Activated CD4-positive, alpha-beta T cell treated with anti-CD3 and anti-CD28 coated beads for 36 hours (primary cell): ENCODE results near the gene GUF1. TPM values are rescaled to one million over a fixed set of nuclear protein-coding genes. Genes with fewer than 3 reads are reported as not detected.
"Not testable (repeated sequence)": the region's sequence is repeated elsewhere in the genome, so short reads cannot be mapped to it uniquely, and the experiment has no call there.

ENCODE experiments used
- ATAC-seq: fragments of 200-7000 bp; cut with Tn5 transposase; one replicate; pipeline ENCODE4 v1.10.0; 2021; ENCODE audit warnings: mild to moderate bottlenecking, moderate library complexity
- CTCF ChIA-PET: fragments of 350-600 bp; sonication (Branson Sonifier 250); formaldehyde crosslinking; loops from one replicate; lab custom pipeline; 2021; ENCODE audit warnings: antibody characterized with exemption; lab: Charles Lee
- POLR2A ChIA-PET: fragments of 350-600 bp; sonication (Branson Sonifier 250); formaldehyde crosslinking; loops from one replicate; lab custom pipeline; 2021; ENCODE audit warnings: antibody characterized with exemption, inconsistent platforms; lab: Charles Lee
- DNase-seq: peaks from one replicate; pipeline ENCODE4 v3.0.0-alpha.2; 2020
- H3K27ac Mint-ChIP-seq: one replicate; pipeline ENCODE4 v1.8.0; 2021; ENCODE audit warnings: mixed read lengths
- H3K27me3 Mint-ChIP-seq: one replicate; pipeline ENCODE4 v1.8.0; 2021; ENCODE audit warnings: mixed read lengths
- H3K36me3 Mint-ChIP-seq: one replicate; pipeline ENCODE4 v1.8.0; 2021; ENCODE audit warnings: low read depth, mixed read lengths
- H3K4me1 Mint-ChIP-seq: one replicate; pipeline ENCODE4 v1.8.0; 2021; ENCODE audit warnings: mixed read lengths
- H3K4me3 Mint-ChIP-seq: one replicate; pipeline ENCODE4 v1.8.0; 2021; ENCODE audit warnings: mild to moderate bottlenecking, moderate library complexity, mixed read lengths
- H3K9me3 Mint-ChIP-seq: one replicate; pipeline ENCODE4 v1.8.0; 2021; ENCODE audit warnings: low read depth, mixed read lengths
- intact Hi-C, 2 experiments: fragments of 100-400 bp; cut with DNase I in 1 of 2; cut with micrococcal nuclease in 1 of 2; formaldehyde crosslinking; loops; one replicate each; pipeline versions ENCODE4 v1.14.2 to v1.15.1; 2022 to 2024; cut with DNase I, micrococcal nuclease
- total RNA-seq, 2 experiments: library from RNA; stranded (reverse); gene quantifications; one replicate each; pipeline ENCODE4 v1.2.3, GENCODE V29; 2021

The GUF1 gene
- total RNA-seq, 2 experiments from 2014 or later = 38.3 to 46.7 TPM

DNA sequence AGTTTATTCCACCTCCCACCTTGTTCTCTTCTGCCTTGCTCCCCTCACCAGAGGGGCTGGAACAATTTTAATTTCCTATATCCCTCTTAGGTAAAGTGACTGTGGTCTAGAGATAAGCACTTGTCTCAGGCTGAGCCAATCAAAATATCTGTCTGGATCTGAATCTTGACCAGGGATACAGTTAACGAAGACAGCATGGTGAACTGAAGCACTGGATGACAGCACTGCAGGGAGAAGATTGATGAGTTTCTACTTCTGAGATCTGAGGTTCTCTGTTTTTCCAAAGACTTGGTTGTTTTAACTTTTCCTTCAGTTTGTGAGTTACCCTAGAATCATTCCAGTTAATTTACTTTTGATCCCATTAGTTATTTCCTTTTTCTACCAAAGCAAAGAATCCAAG, 34.9 kb downstream of the GUF1 start:
- ATAC-seq (no peak), DNase-seq (no peak)
- ChIA-PET POLR2A (no interaction called here), CTCF (no interaction called here)
- no peak overlapping the region for H3K27ac Mint-ChIP-seq
- no peaks in the 10 kb centered on the region for H3K27me3 Mint-ChIP-seq
- no peak overlapping the region for H3K4me3 Mint-ChIP-seq
- H3K36me3 Mint-ChIP-seq = peaks cover 11% of the 10 kb centered on the region
- intact Hi-C loops = no loop called here
- no peaks in the 10 kb centered on the region for H3K9me3 Mint-ChIP-seq
- H3K4me1 Mint-ChIP-seq = peaks cover 3% of the 10 kb centered on the region

DNA sequence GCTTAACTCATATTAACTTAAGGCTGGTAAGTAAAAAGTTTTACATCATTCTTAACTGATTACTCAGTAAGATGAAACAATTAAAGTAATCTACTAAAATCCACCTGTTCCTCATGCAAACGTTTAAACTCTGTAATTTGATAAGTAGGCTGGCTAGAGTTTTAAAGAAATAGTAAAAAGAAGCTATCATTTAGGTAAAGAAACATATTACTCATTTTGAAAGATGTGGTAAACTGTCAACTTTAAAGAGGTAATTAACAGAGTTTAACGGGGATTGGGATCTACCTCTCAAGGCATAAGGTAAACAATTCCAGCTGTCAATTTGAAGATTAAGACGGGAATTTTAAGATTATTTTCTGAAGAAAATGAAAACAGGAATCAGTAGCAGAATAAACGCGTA, 38.4 kb downstream of the GUF1 start:
- Mint-ChIP-seq H3K4me3 (no peak overlapping the region), H3K36me3 (peaks cover 15% of the 10 kb centered on the region), H3K27me3 (no peaks in the 10 kb centered on the region), H3K4me1 (peaks cover 26% of the 10 kb centered on the region), H3K27ac (no peak overlapping the region), H3K9me3 (no peaks in the 10 kb centered on the region)
- ATAC-seq = no peak
- intact Hi-C loops = no loop called here
- CTCF ChIA-PET = no interaction called here
- DNase-seq = no peak
- POLR2A ChIA-PET = no interaction called here

DNA sequence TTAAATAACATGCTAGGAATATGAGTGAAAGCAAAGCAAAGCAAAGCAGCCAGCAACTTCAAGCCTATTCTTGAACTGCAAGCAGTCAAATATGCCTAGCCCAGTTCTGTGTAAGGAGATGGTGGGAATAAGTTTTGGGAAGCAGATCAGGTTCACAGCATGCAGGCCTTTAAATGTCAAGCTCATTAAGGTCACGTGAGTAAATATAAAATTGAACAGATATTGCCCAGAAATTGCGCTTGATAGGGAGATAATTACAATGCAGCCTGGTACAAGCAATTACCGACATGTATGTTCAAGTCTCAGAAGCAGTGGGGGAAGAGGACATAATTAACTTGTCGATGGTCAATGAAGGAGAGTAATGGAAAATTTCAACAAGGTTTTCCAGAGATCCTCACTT, 42.2 kb downstream of the GUF1 start:
- Mint-ChIP-seq H3K4me3 (no peak overlapping the region), H3K27ac (no peak overlapping the region), H3K27me3 (no peaks in the 10 kb centered on the region), H3K9me3 (no peaks in the 10 kb centered on the region), H3K4me1 (peaks cover 47% of the 10 kb centered on the region), H3K36me3 (peaks cover 13% of the 10 kb centered on the region)
- ChIA-PET CTCF (interaction anchor here (0.6 kb wide), 1 partner anchor 208 kb away, joined by 3 read pairs; no protein-coding TSS in a partner anchor), POLR2A (no interaction called here)
- intact Hi-C loops = no loop called here
- DNase-seq (no peak), ATAC-seq (no peak)

DNA sequence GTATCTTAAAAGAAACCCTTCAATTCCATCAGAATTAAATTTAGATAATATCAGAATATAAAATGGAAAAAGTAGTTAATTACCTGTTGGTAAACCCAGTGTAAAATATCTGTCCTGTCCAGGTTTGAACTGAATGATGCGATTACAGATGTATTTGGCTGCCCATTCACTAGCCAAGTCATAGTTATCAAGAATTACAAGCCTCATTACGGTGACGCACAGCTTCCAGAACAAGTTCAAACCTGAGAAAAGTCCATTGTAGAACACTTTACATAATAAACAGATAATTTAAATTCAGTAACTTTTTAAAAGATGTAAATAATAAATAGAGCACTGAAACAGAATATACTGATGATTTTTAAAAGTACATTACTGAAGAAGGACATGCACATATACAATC, 43.8 kb downstream of the GUF1 start:
- Mint-ChIP-seq H3K9me3 (no peaks in the 10 kb centered on the region), H3K27me3 (no peaks in the 10 kb centered on the region), H3K4me3 (no peak overlapping the region), H3K27ac (no peak overlapping the region), H3K4me1 (peaks cover 50% of the 10 kb centered on the region), H3K36me3 (peaks cover 13% of the 10 kb centered on the region)
- CTCF ChIA-PET = no interaction called here
- DNase-seq (no peak), ATAC-seq (no peak)
- intact Hi-C loops = no loop called here
- POLR2A ChIA-PET = no interaction called here

DNA sequence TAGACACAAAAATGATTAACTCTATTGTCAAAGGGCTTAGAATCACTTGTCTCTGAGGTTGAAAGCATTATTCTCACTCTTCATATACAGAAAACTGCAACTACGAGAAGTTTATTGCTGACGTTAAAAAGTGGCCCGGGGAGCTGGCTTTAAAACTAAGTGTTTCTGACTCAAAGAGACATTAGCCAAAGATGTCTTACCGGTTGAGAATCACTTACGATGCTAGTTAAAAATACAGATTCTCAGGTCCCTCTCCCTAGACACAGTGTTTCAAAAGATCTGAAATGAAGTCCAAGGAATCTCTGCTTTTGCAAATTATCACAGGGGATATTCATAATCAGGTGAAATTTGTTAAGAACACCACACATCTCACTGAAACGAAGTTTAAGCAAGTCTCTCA, 46.9 kb downstream of the GUF1 start:
- no peaks in the 10 kb centered on the region for H3K9me3 Mint-ChIP-seq
- intact Hi-C loops = loop anchor here in 1 of 2 experiments (2.0 kb wide), 1 partner anchor 18 kb away; no protein-coding TSS in a partner anchor
- POLR2A ChIA-PET = interaction anchor here (1.9 kb wide), 1 partner anchor 47 kb away, joined by 7 read pairs; the partner anchor contains the start of gene GUF1
- no peaks in the 10 kb centered on the region for H3K27me3 Mint-ChIP-seq
- peaks cover 42% of the 10 kb centered on the region for H3K4me1 Mint-ChIP-seq
- H3K27ac Mint-ChIP-seq = peak overlapping the region; percentile 89
- H3K4me3 Mint-ChIP-seq = peak overlapping the region; percentile 88
- ATAC-seq = no peak
- DNase-seq = no peak
- CTCF ChIA-PET = no interaction called here
- H3K36me3 Mint-ChIP-seq = peaks cover 13% of the 10 kb centered on the region

DNA sequence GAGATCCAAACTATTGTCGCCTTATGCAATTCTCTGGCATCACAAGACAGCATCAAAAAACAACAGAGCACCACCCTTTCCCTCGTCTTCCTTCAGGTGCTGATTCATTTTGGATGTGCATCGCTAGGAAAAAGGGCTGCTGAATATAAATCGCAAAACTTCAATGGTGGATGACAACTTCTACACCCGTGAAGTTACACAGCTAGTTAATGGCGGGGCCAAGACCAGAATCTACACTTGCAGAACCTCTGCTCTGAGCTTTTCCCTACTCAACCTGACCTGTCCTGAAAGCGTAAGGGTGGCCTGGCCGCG, 47.5 kb downstream of the GUF1 start:
- Mint-ChIP-seq H3K9me3 (no peaks in the 10 kb centered on the region), H3K4me1 (peaks cover 40% of the 10 kb centered on the region), H3K36me3 (peaks cover 8% of the 10 kb centered on the region), H3K27me3 (no peaks in the 10 kb centered on the region), H3K4me3 (peak overlapping the region; percentile 88), H3K27ac (peak overlapping the region; percentile 89)
- intact Hi-C loops = loop anchor here (1.0 to 2.0 kb wide), 3 partner anchors 19 to 47 kb away; partner anchors contain the start of gene GUF1 (in 2 of the 2)
- ATAC-seq (no peak), DNase-seq (no peak)
- POLR2A ChIA-PET = interaction anchor here (1.9 kb wide), 1 partner anchor 47 kb away, joined by 7 read pairs; the partner anchor contains the start of gene GUF1
- CTCF ChIA-PET = no interaction called here

DNA sequence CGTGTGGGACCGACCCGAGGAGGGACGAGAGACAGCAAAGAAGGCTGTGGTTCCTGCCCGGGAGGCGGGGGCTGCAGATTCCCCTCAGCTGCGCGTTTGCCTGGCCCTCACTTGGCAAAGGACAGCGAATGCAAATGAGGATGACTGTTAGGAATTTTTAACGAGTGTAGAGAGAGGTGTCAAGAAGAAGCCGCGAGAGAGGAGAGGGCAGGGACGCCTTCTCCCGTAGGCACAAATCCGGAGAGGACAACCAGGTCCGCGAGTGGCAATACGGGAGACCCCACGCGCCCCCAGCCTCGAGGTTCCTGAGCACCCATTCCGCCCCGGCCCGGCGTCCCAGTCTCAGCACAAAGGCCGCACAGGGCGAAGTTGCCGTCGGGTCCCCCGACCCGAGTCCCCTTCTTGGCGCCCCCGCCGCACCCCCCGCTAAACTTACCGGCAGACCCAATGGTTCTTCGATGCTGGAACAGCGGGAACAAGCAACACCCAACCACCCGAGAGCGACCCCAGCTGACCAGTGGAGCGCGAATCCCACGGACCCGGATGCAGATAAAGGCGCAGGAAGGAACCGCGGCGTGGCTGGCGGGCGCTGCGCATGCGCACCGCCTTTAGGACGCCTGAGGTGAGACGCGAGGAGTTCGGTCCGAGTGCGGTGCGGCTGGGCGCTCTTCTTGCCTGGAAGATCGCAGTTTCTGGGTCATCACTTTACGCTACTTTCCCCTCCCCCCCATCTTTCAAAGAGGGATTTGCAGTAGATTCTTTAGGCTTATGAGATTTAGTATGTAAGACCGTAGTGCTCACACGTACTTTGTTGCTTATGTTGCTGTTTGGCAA, 48.0 kb downstream of the GUF1 start, which contains the start of gene GNPDA2:
GNPDA2 (minus strand) TSS at position 519 of the 834 bp plus-strand sequence. CDS start 4,349 bp downstream, outside the sequence.
- Mint-ChIP-seq H3K27ac (peak within 1 kb of the TSS; percentile 89), H3K4me1 (peaks cover 35% of the 10 kb centered on the region), H3K9me3 (no peaks in the 10 kb centered on the region), H3K27me3 (no peaks in the 10 kb centered on the region), H3K4me3 (peak within 1 kb of the TSS; percentile 88), H3K36me3 (peaks cover 3% of the 10 kb centered on the region)
- DNase-seq = peak; percentile 89
- intact Hi-C loops = loop anchor here (1.0 to 2.0 kb wide), 2 partner anchors 47 to 48 kb away; partner anchors contain the start of gene GUF1 (in 2 of the 2)
- ATAC-seq = peak; percentile 94
- CTCF ChIA-PET = interaction anchor here (0.6 kb wide), 1 partner anchor 245 kb away, joined by 4 read pairs; no protein-coding TSS in a partner anchor
- POLR2A ChIA-PET = interaction anchor here (0.6 to 1.9 kb wide), 4 partner anchors 24 to 699 kb away, joined by 3 to 7 read pairs (median 3); partner anchors contain the start of gene GUF1

DNA sequence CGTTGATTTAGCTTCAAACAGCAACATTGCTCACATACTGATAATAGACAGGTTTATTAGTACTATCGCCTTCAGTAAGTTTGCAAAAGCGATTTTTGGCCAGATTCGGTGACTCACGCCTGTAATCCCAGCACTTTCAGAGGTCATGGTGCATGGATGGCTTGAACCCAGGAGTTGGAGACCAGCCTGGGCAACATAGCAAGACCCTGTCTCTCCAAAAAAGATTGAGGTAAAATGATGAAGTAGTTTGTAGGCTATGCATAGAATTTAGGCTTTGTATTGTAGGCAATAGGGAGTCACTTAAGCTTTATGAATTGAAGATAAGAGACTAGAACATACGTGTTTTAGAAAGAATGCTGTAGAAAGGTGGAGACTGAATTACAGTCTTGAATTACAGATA, 49.3 kb downstream of the GUF1 start:
- POLR2A ChIA-PET = interaction anchor here (1.0 kb wide), 1 partner anchor 46 kb away, joined by 3 read pairs; no protein-coding TSS in a partner anchor
- peaks cover 2% of the 10 kb centered on the region for H3K27me3 Mint-ChIP-seq
- no peak for DNase-seq
- peaks cover 3% of the 10 kb centered on the region for H3K36me3 Mint-ChIP-seq
- ATAC-seq = no peak
- intact Hi-C loops = loop anchor here in 1 of 2 experiments (2.0 kb wide), 1 partner anchor 49 kb away; the partner anchor contains the start of gene GUF1
- H3K9me3 Mint-ChIP-seq = no peaks in the 10 kb centered on the region
- H3K4me1 Mint-ChIP-seq = peaks cover 34% of the 10 kb centered on the region
- H3K27ac Mint-ChIP-seq = no peak overlapping the region
- peak overlapping the region; percentile 88 for H3K4me3 Mint-ChIP-seq
- CTCF ChIA-PET = interaction anchor here (0.6 kb wide), 1 partner anchor 50 kb away, joined by 3 read pairs; the partner anchor contains the start of gene GUF1

DNA sequence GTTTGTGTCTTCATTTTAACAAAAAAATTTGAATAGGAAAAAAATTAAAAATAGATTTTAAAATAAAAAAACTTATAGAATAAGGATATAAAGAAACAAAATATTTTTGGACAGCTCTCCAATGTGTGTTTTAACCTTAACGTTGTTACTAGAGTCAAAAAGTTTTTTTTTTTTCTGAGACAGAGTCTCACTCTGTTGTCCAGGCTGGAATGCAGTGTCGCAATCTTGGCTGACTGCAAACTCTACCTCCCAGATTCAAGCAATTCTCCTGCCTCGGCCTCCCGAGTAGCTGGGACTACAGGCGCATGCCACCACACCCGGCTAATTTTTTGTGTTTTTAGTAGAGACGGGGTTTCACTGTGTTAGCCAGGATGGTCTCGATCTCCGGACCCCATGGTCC, 50.5 kb downstream of the GUF1 start:
- H3K36me3 Mint-ChIP-seq, H3K9me3 Mint-ChIP-seq, CTCF ChIA-PET, H3K27ac Mint-ChIP-seq, H3K4me3 Mint-ChIP-seq, DNase-seq, intact Hi-C loops, ATAC-seq, H3K27me3 Mint-ChIP-seq: not testable (repeated sequence)
- H3K4me1 Mint-ChIP-seq = peaks cover 25% of the 10 kb centered on the region
- POLR2A ChIA-PET = interaction anchor here (0.6 to 0.7 kb wide), 2 partner anchors 32 to 50 kb away, joined by 3 to 9 read pairs; partner anchors contain the start of gene GUF1

DNA sequence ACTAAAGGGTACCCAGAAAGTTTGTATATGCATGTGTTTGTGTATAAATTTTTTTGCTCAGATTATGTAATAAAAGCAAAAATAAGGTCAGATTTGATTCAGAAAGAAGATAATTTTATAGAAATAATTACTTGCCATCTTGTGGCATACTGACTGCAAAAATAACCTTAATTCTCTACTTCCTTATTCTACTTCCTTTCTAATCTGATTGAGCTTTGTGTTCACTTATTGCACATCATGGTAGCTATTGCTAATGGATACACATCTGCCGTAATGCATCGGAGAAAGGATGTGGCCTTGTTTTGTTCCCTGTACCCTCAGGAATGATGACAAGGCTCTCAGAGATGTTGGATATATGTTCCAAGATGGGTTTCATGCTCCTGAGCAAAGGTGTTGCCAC, 58.7 kb downstream of the GUF1 start:
- ChIA-PET POLR2A (no interaction called here), CTCF (no interaction called here)
- DNase-seq (no peak), ATAC-seq (no peak)
- Mint-ChIP-seq H3K36me3 (no peaks in the 10 kb centered on the region), H3K9me3 (no peaks in the 10 kb centered on the region), H3K4me3 (no peak overlapping the region), H3K27ac (no peak overlapping the region), H3K27me3 (peaks cover 22% of the 10 kb centered on the region), H3K4me1 (no peaks in the 10 kb centered on the region)
- intact Hi-C loops = no loop called here

DNA sequence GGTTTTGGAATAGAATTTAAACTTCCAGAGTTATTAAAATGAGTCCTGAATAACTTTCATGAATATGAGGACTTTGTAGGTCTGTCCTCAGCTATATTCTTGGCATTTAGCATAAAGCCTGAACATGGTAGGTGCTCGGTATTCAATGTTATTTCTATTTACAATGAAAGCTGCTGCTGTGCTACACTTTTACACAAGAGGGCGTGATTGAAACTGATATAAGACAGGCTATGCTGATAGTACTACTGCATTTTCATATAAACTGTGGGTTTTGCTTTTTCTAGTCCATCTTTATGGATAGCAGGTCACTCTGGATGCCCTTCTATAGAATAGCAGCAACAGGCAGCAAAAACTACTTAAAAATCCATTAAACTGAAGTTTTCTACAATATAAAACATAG, 60.4 kb downstream of the GUF1 start:
- Mint-ChIP-seq H3K4me1 (no peaks in the 10 kb centered on the region), H3K9me3 (no peaks in the 10 kb centered on the region), H3K4me3 (no peak overlapping the region), H3K27me3 (peaks cover 21% of the 10 kb centered on the region), H3K27ac (no peak overlapping the region), H3K36me3 (no peaks in the 10 kb centered on the region)
- ChIA-PET POLR2A (no interaction called here), CTCF (interaction anchor here (1.0 kb wide), 1 partner anchor 18 kb away, joined by 3 read pairs; no protein-coding TSS in a partner anchor)
- DNase-seq = no peak
- intact Hi-C loops = no loop called here
- no peak for ATAC-seq
